GM21717 (cell line): ENCODE measurements around the gene FBXO24.
"Not testable (repeated sequence)": the region's sequence is repeated elsewhere in the genome, so short reads cannot be mapped to it uniquely, and the experiment has no call there.

Experiments used
- ATAC-seq: cut with Tn5 transposase; IDR thresholded peaks from one replicate; pipeline ENCODE4 v1.9.1; 2021; ENCODE audit warnings: mild to moderate bottlenecking, moderate library complexity; ENCODE audit not compliant: unreplicated experiment

The FBXO24 gene

GRCh38 chr7:100586266-100587025 is at the start of gene FBXO24:
TSS of gene FBXO24 (plus strand) at chr7:100586328. CDS start at chr7:100586626, 298 bp downstream.
- peak; percentile 79 for ATAC-seq

GRCh38 chr7:100536695-100537094 is 49.4 kb upstream of the FBXO24 start:
- ATAC-seq: not testable (repeated sequence)

GRCh38 chr7:100538348-100538653 is 47.8 kb upstream of the FBXO24 start:
- ATAC-seq: no peak

GRCh38 chr7:100538654-100539435 is 47.3 kb upstream of the FBXO24 start, which contains the start of gene AGFG2:
TSS of gene AGFG2 (plus strand) at chr7:100539203. CDS start at chr7:100539347, 144 bp downstream.
- peak; percentile 91 for ATAC-seq

GRCh38 chr7:100539436-100540006 is 46.6 kb upstream of the FBXO24 start:
- ATAC-seq: no peak

GRCh38 chr7:100540073-100540723 is 45.9 kb upstream of the FBXO24 start:
- no peak for ATAC-seq

- not testable (repeated sequence) for ATAC-seq
Observed at GRCh38 chr7:100541309-100541708, 44.8 kb upstream of the FBXO24 start.

- no peak for ATAC-seq
Observed at GRCh38 chr7:100543586-100543985, 42.5 kb upstream of the FBXO24 start.

- ATAC-seq: no peak
Observed at GRCh38 chr7:100544386-100544785, 41.7 kb upstream of the FBXO24 start.

GRCh38 chr7:100544967-100545359 is 41.2 kb upstream of the FBXO24 start:
- no peak for ATAC-seq

GRCh38 chr7:100545360-100546128 is 40.6 kb upstream of the FBXO24 start:
- no peak for ATAC-seq

- no peak for ATAC-seq
Observed at GRCh38 chr7:100546129-100546925, 39.8 kb upstream of the FBXO24 start.

- no peak for ATAC-seq
Observed at GRCh38 chr7:100546926-100547800, 39.0 kb upstream of the FBXO24 start.

GRCh38 chr7:100547872-100548271 is 38.3 kb upstream of the FBXO24 start:
- no peak for ATAC-seq

- ATAC-seq: not testable (repeated sequence)
Observed at GRCh38 chr7:100548446-100548845, 37.7 kb upstream of the FBXO24 start.

- ATAC-seq: no peak
Observed at GRCh38 chr7:100552532-100552931, 33.6 kb upstream of the FBXO24 start.

GRCh38 chr7:100553032-100553431 is 33.1 kb upstream of the FBXO24 start:
- ATAC-seq: no peak

- ATAC-seq: no peak
Observed at GRCh38 chr7:100555701-100556100, 30.4 kb upstream of the FBXO24 start.

GRCh38 chr7:100556541-100556940 is 29.6 kb upstream of the FBXO24 start:
- no peak for ATAC-seq
